Neural cell (in vitro differentiated cells): ENCODE data around the gene RAVER1. TPM values are rescaled to one million over a fixed set of nuclear protein-coding genes. Genes with fewer than 3 reads are reported as not detected.

Experiments
- H2AFZ ChIP-seq: fragments of 200-600, 300-800 bp; sonication (generic), shearing (Covaris generic); 2 replicates; pipeline ENCODE4 v1.6.0; 2014; ENCODE audit warnings: low read depth, mild to moderate bottlenecking, antibody characterized with exemption, low read length, moderate library complexity
- H3F3A ChIP-seq: fragments of 200-600 bp; shearing (Covaris generic); 2 replicates; pipeline ENCODE4 v1.6.1; 2016; ENCODE audit warnings: mild to moderate bottlenecking, moderate library complexity, mixed read lengths, antibody characterized with exemption, low read length; ENCODE audit not compliant: insufficient read depth, poor library complexity, severe bottlenecking
- H3K27ac ChIP-seq: fragments of 200-600, 300-800 bp; sonication (generic), shearing (Covaris generic); 2 replicates; pipeline ENCODE4 v1.5.1; 2014; ENCODE audit warnings: mild to moderate bottlenecking, low read length, moderate library complexity
- H3K27me3 ChIP-seq: fragments of 300-800, 200-600 bp; sonication (generic), shearing (Covaris generic); 2 replicates; pipeline ENCODE4 v1.6.0; 2014; ENCODE audit warnings: mild to moderate bottlenecking, low read depth, low read length, moderate library complexity; ENCODE audit not compliant: insufficient read depth
- H3K36me3 ChIP-seq: fragments of 300-800, 200-600 bp; sonication (generic), shearing (Covaris generic); 2 replicates; pipeline ENCODE4 v1.5.1; 2014; ENCODE audit warnings: mild to moderate bottlenecking, antibody characterized with exemption, low read length, moderate library complexity; ENCODE audit not compliant: insufficient read depth
- H3K4me2 ChIP-seq: fragments of 300-800, 200-600 bp; sonication (generic), shearing (Covaris generic); 2 replicates; pipeline ENCODE4 v1.6.0; 2014; ENCODE audit warnings: mild to moderate bottlenecking, low read length
- H3K4me3 ChIP-seq: fragments of 300-800, 200-600 bp; sonication (generic), shearing (Covaris generic); 2 replicates; pipeline ENCODE4 v1.5.1; 2014; ENCODE audit warnings: mild to moderate bottlenecking, low read length, moderate library complexity
- H3K79me2 ChIP-seq: fragments of 200-600 bp; shearing (Covaris generic); replicated peaks from 2 replicates; pipeline ENCODE4 v1.6.0; 2014; ENCODE audit warnings: mild to moderate bottlenecking, low read length, moderate library complexity; ENCODE audit not compliant: insufficient read depth
- H3K9ac ChIP-seq: fragments of 300-800, 200-600 bp; sonication (generic), shearing (Covaris generic); 2 replicates; pipeline ENCODE4 v1.6.1; 2016; ENCODE audit warnings: mild to moderate bottlenecking, low read length, mixed read lengths
- H3K9me2 ChIP-seq: fragments of 200-600 bp; shearing (Covaris generic); 2 replicates; pipeline ENCODE4 v1.6.1; 2016; ENCODE audit warnings: mild to moderate bottlenecking, low read length, mixed read lengths; ENCODE audit not compliant: insufficient read depth
- H3K9me3 ChIP-seq: fragments of 200-600, 300-800 bp; sonication (generic), shearing (Covaris generic); 2 replicates; pipeline ENCODE4 v1.6.1; 2016; ENCODE audit warnings: mild to moderate bottlenecking, mixed run types, low read length, moderate library complexity, mixed read lengths
- H4K20me1 ChIP-seq: fragments of 200-600 bp; shearing (Covaris generic); 2 replicates; pipeline ENCODE4 v1.6.1; 2016; ENCODE audit warnings: mild to moderate bottlenecking, mixed run types; ENCODE audit not compliant: insufficient read depth
- CTCF ChIP-seq: fragments of 450-650 bp; IDR thresholded peaks from 2 replicates; pipeline ENCODE4 v1.5.1; 2014; ENCODE audit warnings: antibody characterized with exemption, mild to moderate bottlenecking, moderate library complexity; ENCODE audit not compliant: poor library complexity, severe bottlenecking
- EP300 ChIP-seq: fragments of 450-650 bp; conservative IDR thresholded peaks from 2 replicates; pipeline ENCODE4 v1.6.1; 2014; ENCODE audit warnings: antibody characterized with exemption, mild to moderate bottlenecking, moderate library complexity; ENCODE audit not compliant: poor library complexity, severe bottlenecking
- EZH2 ChIP-seq: fragments of 200-600, 300-800 bp; shearing (Covaris generic), sonication (generic); IDR thresholded peaks from 2 replicates; pipeline ENCODE4 v1.6.1; 2014; ENCODE audit warnings: antibody characterized with exemption, low read length, borderline replicate concordance, mild to moderate bottlenecking; ENCODE audit not compliant: insufficient read depth, poor library complexity, severe bottlenecking
- MXI1 ChIP-seq: fragments of 450-650 bp; conservative IDR thresholded peaks from 2 replicates; pipeline ENCODE4 v1.6.1; 2014; ENCODE audit warnings: antibody characterized with exemption, mild to moderate bottlenecking; ENCODE audit not compliant: poor library complexity, severe bottlenecking
- POLR2AphosphoS5 ChIP-seq: IDR thresholded peaks from 2 replicates; pipeline ENCODE4 v1.6.1; 2012
- RAD21 ChIP-seq: fragments of 450-650 bp; conservative IDR thresholded peaks from 2 replicates; pipeline ENCODE4 v1.6.1; 2014; ENCODE audit warnings: antibody characterized with exemption, mild to moderate bottlenecking, moderate library complexity
- REST ChIP-seq: IDR thresholded peaks from 2 replicates; pipeline ENCODE4 v1.6.1; 2012; ENCODE audit warnings: borderline replicate concordance
- SMC3 ChIP-seq: fragments of 450-650 bp; conservative IDR thresholded peaks from 2 replicates; pipeline ENCODE4 v1.6.1; 2014; ENCODE audit warnings: antibody characterized with exemption, mild to moderate bottlenecking, moderate library complexity; ENCODE audit not compliant: poor library complexity
- TAF1 ChIP-seq: IDR thresholded peaks from 2 replicates; pipeline ENCODE4 v1.6.1; 2012; ENCODE audit warnings: low read depth
- polyA plus RNA-seq: library from polyadenylated mRNA; depleted of rRNA; stranded (reverse); fragments of >200 nt; gene quantifications from 2 replicates; pipeline ENCODE4 v1.2.3, GENCODE V29; 2014

The RAVER1 gene
- polyA plus RNA-seq, 1 donor from 2014 or later = 1.3 TPM

- Histone ChIP-seq H3K4me3 (no peak overlapping the region), H3K9me2 (no peaks in the 10 kb centered on the region), H2AFZ (no peak overlapping the region), H3K9me3 (no peaks in the 10 kb centered on the region), H3K9ac (no peak overlapping the region), H3K27me3 (no peaks in the 10 kb centered on the region), H3K4me2 (no peak overlapping the region), H3K27ac (no peak overlapping the region), H3F3A (no peaks in the 10 kb centered on the region), H4K20me1 (no peaks in the 10 kb centered on the region), H3K36me3 (no peaks in the 10 kb centered on the region), H3K79me2 (no peaks in the 10 kb centered on the region)
- no peak for TF ChIP-seq RAD21
Observed at GRCh38 chr19:10363789-10364281, 30.5 kb upstream of the RAVER1 start.

GRCh38 chr19:10362259-10362658 lies 28.9 kb upstream of the RAVER1 start:
- H3K79me2 ChIP-seq = no peaks in the 10 kb centered on the region
- no peaks in the 10 kb centered on the region for H3K9me2 ChIP-seq
- H3K27ac ChIP-seq = no peak overlapping the region
- H3F3A ChIP-seq = no peaks in the 10 kb centered on the region
- H3K4me3 ChIP-seq = no peak overlapping the region
- H4K20me1 ChIP-seq = no peaks in the 10 kb centered on the region
- no peak overlapping the region for H3K4me2 ChIP-seq
- no peaks in the 10 kb centered on the region for H3K27me3 ChIP-seq
- no peaks in the 10 kb centered on the region for H3K36me3 ChIP-seq
- TF ChIP-seq RAD21 = no peak
- H3K9me3 ChIP-seq = no peaks in the 10 kb centered on the region
- H3K9ac ChIP-seq = no peak overlapping the region
- no peak overlapping the region for H2AFZ ChIP-seq

- no peaks in the 10 kb centered on the region for H3K27me3 ChIP-seq
- no peaks in the 10 kb centered on the region for H3K9me3 ChIP-seq
- no peaks in the 10 kb centered on the region for H3K9me2 ChIP-seq
- no peak overlapping the region for H3K27ac ChIP-seq
- no peaks in the 10 kb centered on the region for H3K36me3 ChIP-seq
- H3F3A ChIP-seq = no peaks in the 10 kb centered on the region
- no peak for TF ChIP-seq TAF1
- no peak for TF ChIP-seq SMC3
- no peak for TF ChIP-seq CTCF
- no peak overlapping the region for H3K9ac ChIP-seq
- no peaks in the 10 kb centered on the region for H4K20me1 ChIP-seq
- no peak overlapping the region for H3K4me2 ChIP-seq
- H3K4me3 ChIP-seq = no peak overlapping the region
- no peaks in the 10 kb centered on the region for H3K79me2 ChIP-seq
- H2AFZ ChIP-seq = no peak overlapping the region
Observed at GRCh38 chr19:10361569-10362011, 28.3 kb upstream of the RAVER1 start.

GRCh38 chr19:10356431-10356830 lies 23.1 kb upstream of the RAVER1 start:
- Histone ChIP-seq H3K9me2 (no peaks in the 10 kb centered on the region), H3K9ac (no peak overlapping the region), H4K20me1 (no peaks in the 10 kb centered on the region), H3K79me2 (no peaks in the 10 kb centered on the region), H3K27ac (no peak overlapping the region), H3K4me2 (no peak overlapping the region), H3F3A (no peaks in the 10 kb centered on the region), H3K9me3 (no peaks in the 10 kb centered on the region), H3K36me3 (no peaks in the 10 kb centered on the region), H3K4me3 (no peak overlapping the region), H3K27me3 (no peaks in the 10 kb centered on the region), H2AFZ (no peak overlapping the region)
- TF ChIP-seq POLR2AphosphoS5 (no peak), MXI1 (no peak), REST (no peak), EZH2 (no peak), CTCF (no peak), RAD21 (no peak), EP300 (no peak), SMC3 (no peak), TAF1 (no peak)
